HG03575 (cell line): Measurements from ENCODE around the gene CHD3.

Experiments used
- ATAC-seq: cut with Tn5 transposase; IDR thresholded peaks from one replicate; pipeline ENCODE4 v1.9.1; 2021; ENCODE audit not compliant: unreplicated experiment, insufficient number of reproducible peaks, low FRiP score; ENCODE audit errors: extremely low read depth

Gene CHD3

DNA sequence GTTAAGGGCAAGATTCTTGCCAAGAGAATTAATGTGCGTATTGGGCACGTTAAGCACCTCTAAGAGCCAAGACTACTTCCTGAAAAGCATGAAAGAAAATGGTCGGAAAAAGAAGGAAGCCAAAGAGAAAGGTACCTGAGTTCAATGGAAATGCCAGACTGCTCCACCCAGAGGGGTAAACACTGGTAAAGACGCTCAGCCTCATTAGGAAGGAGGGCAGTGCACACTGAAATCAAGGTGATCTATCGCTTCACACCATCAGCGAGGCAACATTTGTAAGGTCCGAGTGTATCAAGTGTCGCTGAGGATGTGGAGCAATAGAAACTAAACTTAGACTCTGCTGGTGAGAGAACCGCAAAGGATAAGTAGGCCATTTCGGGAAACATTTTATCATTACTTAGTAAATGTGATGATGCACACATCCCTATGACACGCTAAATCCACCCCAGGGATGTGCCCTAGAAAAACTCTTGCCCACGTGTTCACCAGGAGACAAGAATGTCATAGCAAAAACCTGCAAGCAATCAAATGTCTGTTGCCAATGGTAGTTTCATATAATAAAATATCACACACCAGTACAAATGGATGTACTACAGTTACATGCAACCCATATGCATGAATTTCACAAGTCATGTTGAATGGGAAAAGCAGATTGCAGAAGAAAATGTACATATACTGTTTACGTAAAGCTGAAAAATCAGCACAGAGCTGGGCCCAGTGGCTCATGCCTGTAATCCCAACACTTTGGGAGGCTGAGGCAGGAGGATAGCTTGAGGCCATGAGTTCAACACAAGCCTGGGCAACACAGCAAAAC, 67.0 kb downstream of the CHD3 start:
- ATAC-seq, result no peak

DNA sequence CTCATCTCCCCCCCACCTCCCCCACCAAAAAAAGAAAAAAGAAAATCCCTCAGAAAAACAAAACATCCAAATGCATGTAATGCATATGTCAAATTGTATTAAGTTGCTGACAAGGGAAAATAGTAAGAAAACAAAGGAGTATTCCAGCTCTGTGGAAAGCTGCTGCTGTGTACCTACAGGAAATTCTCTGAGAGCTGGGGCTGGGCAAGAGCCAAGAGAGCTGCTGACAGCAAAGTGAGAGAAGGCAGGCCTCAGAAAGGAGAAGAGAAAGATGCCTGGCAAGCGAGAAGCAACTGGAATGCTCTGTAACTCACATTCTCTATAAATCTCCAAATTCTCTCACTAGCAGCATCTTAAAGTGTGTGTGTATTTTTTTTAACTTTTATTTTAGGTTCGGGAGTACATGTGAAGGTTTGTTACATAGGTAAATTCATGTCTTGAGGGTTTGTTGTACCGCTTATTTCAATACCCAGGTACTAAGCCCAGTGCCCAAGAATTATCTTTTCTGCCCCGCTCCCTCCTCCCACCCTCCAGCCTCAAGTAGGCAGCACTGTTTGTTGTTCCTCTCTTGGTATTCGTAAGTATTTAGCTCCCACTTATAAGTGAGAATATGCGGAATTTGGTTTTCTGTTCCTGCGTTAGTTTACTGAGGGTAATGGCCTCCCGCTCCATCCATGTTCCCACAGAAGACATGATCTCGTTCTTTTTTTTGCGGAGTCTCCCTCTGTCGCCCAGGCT, 67.8 kb downstream of the CHD3 start:
- no peak for ATAC-seq

DNA sequence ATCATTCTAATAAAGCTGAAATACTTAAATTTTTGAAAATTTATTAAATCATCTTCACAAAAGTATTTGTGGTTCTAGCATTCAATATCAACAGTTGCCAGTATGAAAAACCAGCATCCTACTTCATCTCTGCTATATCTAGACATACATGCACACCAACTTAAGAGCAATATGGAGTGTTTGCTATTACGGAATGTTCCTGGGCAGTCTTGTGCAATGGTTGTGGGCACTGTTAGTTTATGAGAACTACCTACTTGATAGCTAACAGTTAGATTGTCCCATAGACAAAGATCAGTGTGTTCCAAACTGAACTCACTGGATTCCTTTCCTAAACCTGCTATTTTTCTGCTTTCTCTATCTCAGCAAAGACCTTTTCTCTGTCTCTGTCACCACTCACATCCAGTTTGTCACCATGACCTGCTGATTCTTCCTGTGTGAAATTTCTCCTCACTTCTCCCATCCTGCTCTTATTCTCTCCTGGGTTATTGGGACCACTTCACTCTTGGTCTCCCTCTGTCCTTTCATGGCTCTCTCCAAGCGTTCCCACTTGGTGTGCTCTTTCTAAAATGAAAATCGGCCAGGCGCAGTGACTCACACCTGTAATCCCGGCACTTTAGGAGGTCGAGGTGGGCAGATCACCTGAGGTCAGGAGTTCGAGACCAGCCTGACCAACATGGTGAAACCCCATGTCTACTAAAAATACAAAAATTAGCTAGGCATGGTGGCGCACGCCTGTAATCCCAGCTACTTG, 71.1 kb downstream of the CHD3 start:
- ATAC-seq, result no peak

DNA sequence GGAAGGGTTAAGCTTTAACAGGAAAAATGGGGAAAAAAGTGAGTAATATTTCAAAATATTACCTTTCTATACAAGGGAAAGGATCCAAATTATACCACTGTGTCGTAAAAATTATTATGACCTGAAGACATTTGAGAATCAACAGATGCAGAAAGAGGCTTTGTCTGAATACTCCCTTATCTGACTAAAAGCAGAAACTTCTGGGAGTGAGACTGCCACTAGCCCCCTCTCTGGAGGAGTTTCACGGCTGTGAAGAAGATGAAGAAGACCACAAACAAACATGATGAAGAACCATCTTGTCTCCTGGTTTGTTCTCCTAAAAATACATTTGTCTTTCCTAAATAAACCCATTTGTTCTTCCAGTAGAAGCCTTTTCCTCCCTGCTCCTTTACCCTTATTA, 72.8 kb downstream of the CHD3 start:
- ATAC-seq, result no peak
